ENCODE measurements around the gene YWHAQ. TPM values are rescaled to one million over a fixed set of nuclear protein-coding genes. Genes with fewer than 3 reads are reported as not detected.

YWHAQ gene
- polyA plus RNA-seq, 2 of the 4 experiments (the other 2 are of a cell fraction) = 661 to 833 TPM

Small RNAs within 50 kb of the gene (small RNA-seq; reads per million reads assigned to genes)
- gene RF00019 = 0 reads per million in 6 experiments

Other genes with a start within 250 kb of the YWHAQ start
- gene ITGB1BP1, start 207.5 kb downstream of the YWHAQ start, polyA plus RNA-seq (2011; rRNA removed) = 136 and 144 TPM in 2 replicates
- gene ITGB1BP1, start 207.5 kb downstream of the YWHAQ start, polyA plus RNA-seq (2017; fragmentation: RNase III; extraction: RNeasy Plus Mini Kit Qiagen cat#74134 plus additional on column Dnase treatment) = 99.3 to 112 TPM (median 101 TPM) in 3 replicates
- 76.7 and 77.2 TPM in 2 replicates for gene CPSF3, start 207.3 kb downstream of the YWHAQ start, polyA plus RNA-seq (2011; rRNA removed)
- gene CPSF3, start 207.3 kb downstream of the YWHAQ start, polyA plus RNA-seq (2017; fragmentation: RNase III; extraction: RNeasy Plus Mini Kit Qiagen cat#74134 plus additional on column Dnase treatment) = 63.4 to 65.0 TPM (median 63.6 TPM) in 3 replicates
- 163 and 187 TPM in 2 replicates for gene IAH1, start 156.4 kb downstream of the YWHAQ start, polyA plus RNA-seq (2011; rRNA removed)
- gene IAH1, start 156.4 kb downstream of the YWHAQ start, polyA plus RNA-seq (2017; fragmentation: RNase III; extraction: RNeasy Plus Mini Kit Qiagen cat#74134 plus additional on column Dnase treatment) = 68.3 to 78.4 TPM (median 75.4 TPM) in 3 replicates
- gene ADAM17, start 75.2 kb downstream of the YWHAQ start, polyA plus RNA-seq (2011; rRNA removed) = 33.0 and 33.1 TPM in 2 replicates
- gene ADAM17, start 75.2 kb downstream of the YWHAQ start, polyA plus RNA-seq (2017; fragmentation: RNase III; extraction: RNeasy Plus Mini Kit Qiagen cat#74134 plus additional on column Dnase treatment) = 36.0 to 39.1 TPM (median 38.1 TPM) in 3 replicates
- gene TAF1B, start 212.5 kb upstream of the YWHAQ start, polyA plus RNA-seq (2011; rRNA removed) = 40.8 and 51.7 TPM in 2 replicates
- gene TAF1B, start 212.5 kb upstream of the YWHAQ start, polyA plus RNA-seq (2017; fragmentation: RNase III; extraction: RNeasy Plus Mini Kit Qiagen cat#74134 plus additional on column Dnase treatment) = 32.4 to 40.6 TPM (median 37.0 TPM) in 3 replicates